ENCODE data around the gene PRPF40A. TPM values are rescaled to one million over a fixed set of nuclear protein-coding genes. Genes with fewer than 3 reads are reported as not detected.

PRPF40A gene
- polyA plus RNA-seq, 3 donors: 56.0 to 95.4 (median 66.6) TPM

GRCh38 chr2:152615177-152615576, 102.1 kb downstream of the PRPF40A start:
- no peaks in the 10 kb centered on the region for H3K36me3 Mint-ChIP-seq
- H3K27me3 Mint-ChIP-seq (ENCODE audit: low read depth in 3 of 3): no peaks in the 10 kb centered on the region
- peaks cover 53% of the 10 kb centered on the region for H3K4me1 Mint-ChIP-seq
- Histone ChIP-seq H3K36me3 (replicated peaks in 1 of 2; ENCODE audit: control insufficient read depth in 1 of 2, insufficient read depth in 2 of 2, low read length in 2 of 2) (no peaks in the 10 kb centered on the region), H3K27me3 (ENCODE audit: control insufficient read depth in 2 of 2, insufficient read depth in 2 of 2, low read length in 2 of 2) (no peaks in the 10 kb centered on the region), H2AFZ (ENCODE audit: insufficient read depth, low read depth, low read length, poor library complexity, severe bottlenecking) (no peak overlapping the region), H3K4me1 (ENCODE audit: control insufficient read depth in 1 of 2, insufficient read depth in 2 of 2, low read length in 2 of 2) (peaks cover 46 to 51% of the 10 kb centered on the region in 2 donors), H4K20me1 (ENCODE audit: insufficient read depth, low read length) (peaks cover 4% of the 10 kb centered on the region), H3K4me2 (replicated peaks; ENCODE audit: extremely low read depth, low read length, poor library complexity, severe bottlenecking) (no peak overlapping the region), H3K27ac (ENCODE audit: low read depth in 1 of 2, low read length in 2 of 2) (no peak overlapping the region), H3K79me2 (ENCODE audit: insufficient read depth, low read length) (no peaks in the 10 kb centered on the region), H3K9ac (ENCODE audit: insufficient read depth, low read length, poor library complexity, severe bottlenecking) (no peak overlapping the region), H3K4me3 (replicated peaks in 1 of 3; ENCODE audit: low read depth in 2 of 3, low read length in 3 of 3) (no peak overlapping the region), H3K9me3 (replicated peaks in 1 of 2; ENCODE audit: control insufficient read depth in 1 of 2, insufficient read depth in 1 of 2, low read length in 2 of 2) (no peaks in the 10 kb centered on the region)
- H3K27ac Mint-ChIP-seq: no peak overlapping the region
- no peak overlapping the region for H3K4me3 Mint-ChIP-seq
- 100% methylated on average over 1 of the region's 5 CpGs for WGBS (ENCODE audit: insufficient coverage)
- TF ChIP-seq CTCF (IDR thresholded peaks at IDR 0.05): no peak
- no peak for DNase-seq
- intact Hi-C loops (cut with micrococcal nuclease): loop anchor here in 1 of 2 donors (10.0 kb wide), 1 partner anchor 180 kb away; no protein-coding TSS in a partner anchor
- no peaks in the 10 kb centered on the region for H3K9me3 Mint-ChIP-seq

GRCh38 chr2:152613235-152613634, 104.0 kb downstream of the PRPF40A start:
- peaks cover 4% of the 10 kb centered on the region for H4K20me1 ChIP-seq (ENCODE audit: insufficient read depth, low read length)
- peak overlapping the region; percentile 97 to 100 (median 99) for H3K27ac Mint-ChIP-seq
- DNase-seq: peak in 2 of 3 donors; percentile 40 to 55
- H3K36me3 ChIP-seq (replicated peaks in 1 of 2; ENCODE audit: control insufficient read depth in 1 of 2, insufficient read depth in 2 of 2, low read length in 2 of 2): no peaks in the 10 kb centered on the region
- intact Hi-C loops (cut with micrococcal nuclease): loop anchor here (5.0 to 10.0 kb wide), 4 partner anchors 41 to 181 kb away; no protein-coding TSS in a partner anchor
- H2AFZ ChIP-seq (ENCODE audit: insufficient read depth, low read depth, low read length, poor library complexity, severe bottlenecking): no peak overlapping the region
- no peaks in the 10 kb centered on the region for H3K27me3 Mint-ChIP-seq (ENCODE audit: low read depth in 3 of 3)
- peaks cover 44 to 51% of the 10 kb centered on the region in 2 donors for H3K4me1 ChIP-seq (ENCODE audit: control insufficient read depth in 1 of 2, insufficient read depth in 2 of 2, low read length in 2 of 2)
- H3K4me2 ChIP-seq (replicated peaks; ENCODE audit: extremely low read depth, low read length, poor library complexity, severe bottlenecking): peak overlapping the region; percentile 83
- no peaks in the 10 kb centered on the region for H3K9me3 Mint-ChIP-seq
- H3K9ac ChIP-seq (ENCODE audit: insufficient read depth, low read length, poor library complexity, severe bottlenecking): no peak overlapping the region
- no peaks in the 10 kb centered on the region for H3K9me3 ChIP-seq (replicated peaks in 1 of 2; ENCODE audit: control insufficient read depth in 1 of 2, insufficient read depth in 1 of 2, low read length in 2 of 2)
- peak overlapping the region in 1 of 3 experiments; percentile 77 for H3K4me3 ChIP-seq (replicated peaks in 1 of 3; ENCODE audit: low read depth in 2 of 3, low read length in 3 of 3)
- peak overlapping the region in 1 of 2 donors; percentile 98 for H3K27ac ChIP-seq (ENCODE audit: low read depth in 1 of 2, low read length in 2 of 2)
- no peaks in the 10 kb centered on the region for H3K79me2 ChIP-seq (ENCODE audit: insufficient read depth, low read length)
- no peak for TF ChIP-seq CTCF (IDR thresholded peaks at IDR 0.05)
- no peaks in the 10 kb centered on the region for H3K36me3 Mint-ChIP-seq
- no peaks in the 10 kb centered on the region for H3K27me3 ChIP-seq (ENCODE audit: control insufficient read depth in 2 of 2, insufficient read depth in 2 of 2, low read length in 2 of 2)
- peaks cover 50% of the 10 kb centered on the region for H3K4me1 Mint-ChIP-seq
- WGBS (ENCODE audit: insufficient coverage): no CpG with 5 or more reads among the region's 2 CpGs
- no peak overlapping the region for H3K4me3 Mint-ChIP-seq
